ENCODE measurements around the gene AVPI1.
A peak's percentile ranks its signal among the peaks of the same experiment; 100 is the strongest.
"Not testable (repeated sequence)": the region's sequence is repeated elsewhere in the genome, so short reads cannot be mapped to it uniquely, and the experiment has no call there.

AVPI1 gene

DNA sequence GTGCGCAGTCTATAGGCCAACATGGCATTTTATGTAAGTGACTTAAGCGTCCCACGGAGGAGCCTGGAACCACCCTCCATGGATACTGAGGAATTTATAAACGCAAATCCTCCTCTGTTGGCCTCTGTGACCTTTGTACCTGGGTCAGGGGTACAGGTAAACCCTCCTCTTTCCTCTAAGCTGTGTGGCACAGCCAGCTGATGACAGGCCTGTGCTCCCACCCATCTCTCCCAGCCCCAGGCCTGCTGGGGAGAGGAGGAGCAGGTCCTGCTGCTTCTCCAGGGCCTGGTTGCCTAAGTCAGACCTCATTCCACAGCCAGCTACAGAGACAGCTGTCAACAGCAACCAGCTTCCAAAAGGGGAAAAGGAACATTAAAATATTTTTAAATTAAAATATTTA, 5.0 kb downstream of the AVPI1 start:
- DNase-seq (ENCODE audit: low spot score), result peak; percentile 46

DNA sequence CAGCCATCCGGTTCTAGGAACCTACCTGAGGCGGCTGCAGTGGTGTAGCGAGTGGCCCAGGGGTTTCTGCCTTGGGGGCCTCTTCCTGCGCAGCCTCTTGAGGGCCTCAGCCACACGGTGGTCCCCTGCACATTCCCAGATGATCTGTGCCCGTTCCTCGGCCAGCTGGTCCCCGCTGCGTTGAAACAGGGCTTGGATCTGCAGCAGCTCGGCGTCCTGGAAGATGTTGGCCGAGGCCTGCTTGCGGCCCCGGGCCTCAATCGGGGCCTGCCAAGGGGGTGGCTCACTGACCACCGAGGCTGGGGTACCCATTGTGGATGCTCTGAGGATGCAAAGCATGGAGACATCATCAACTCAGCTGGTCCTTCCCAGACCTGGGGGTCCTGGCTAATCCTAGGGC, 7.4 kb downstream of the AVPI1 start:
- no peak for DNase-seq (ENCODE audit: low spot score)

DNA sequence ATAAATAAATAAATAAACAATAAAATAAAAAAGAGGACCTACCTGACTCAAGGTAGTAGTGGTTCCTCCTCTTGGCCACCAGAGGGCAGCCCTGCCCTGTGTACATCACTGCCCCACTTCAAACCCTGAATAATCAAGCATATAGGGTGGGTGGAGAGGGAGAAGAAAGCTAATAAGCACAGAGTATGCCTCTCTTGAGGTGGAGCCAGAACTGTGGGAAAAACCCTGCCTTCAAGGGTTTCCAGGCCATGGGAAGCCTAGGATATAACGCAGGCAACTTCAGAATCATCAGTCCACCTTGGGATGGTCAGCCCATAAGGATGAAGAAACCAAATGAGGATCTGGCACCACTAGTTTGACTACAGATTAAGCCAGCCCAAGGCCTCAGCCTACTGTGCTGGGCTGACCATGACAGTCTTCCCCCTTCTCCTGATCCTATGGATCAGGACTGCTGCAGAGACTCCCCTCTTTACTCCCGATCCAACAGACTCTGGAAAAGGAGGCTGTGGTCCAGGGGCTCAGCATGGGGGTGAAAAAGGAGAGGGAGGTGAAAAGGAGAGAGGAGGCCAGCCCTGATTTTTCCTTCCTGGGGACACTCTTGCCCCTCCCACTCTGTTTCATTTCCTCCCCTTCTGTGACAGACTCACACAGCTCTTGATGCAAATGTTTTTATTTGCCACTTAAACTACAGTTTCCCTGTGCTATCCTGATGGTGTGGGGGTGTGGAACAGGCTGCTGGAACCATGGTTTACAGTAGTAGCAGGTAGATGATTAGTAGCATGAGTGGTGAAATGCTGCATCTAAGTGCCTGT, 10.1 kb downstream of the AVPI1 start:
- DNase-seq (ENCODE audit: low spot score), result peak; percentile 77

DNA sequence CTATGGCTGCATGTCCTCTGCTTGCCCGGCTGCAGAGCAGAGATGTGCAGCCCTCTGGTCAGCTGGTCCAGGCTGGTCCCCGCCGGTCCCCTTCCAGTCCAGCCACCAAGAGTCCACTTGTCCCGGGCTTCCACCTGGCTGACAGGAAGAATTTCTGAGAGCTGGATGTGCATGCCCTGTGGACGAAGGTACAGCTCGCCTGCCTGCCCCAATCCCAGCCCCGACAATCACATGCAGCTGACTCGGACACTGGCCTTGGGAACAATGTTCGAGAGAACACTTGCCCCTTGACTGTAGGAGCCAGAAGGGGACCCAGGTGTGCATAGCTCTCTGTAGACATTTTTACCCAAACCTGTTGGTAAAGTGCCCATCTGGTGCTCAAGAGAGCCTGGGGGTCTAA, 11.8 kb downstream of the AVPI1 start:
- DNase-seq (ENCODE audit: low spot score), result no peak

DNA sequence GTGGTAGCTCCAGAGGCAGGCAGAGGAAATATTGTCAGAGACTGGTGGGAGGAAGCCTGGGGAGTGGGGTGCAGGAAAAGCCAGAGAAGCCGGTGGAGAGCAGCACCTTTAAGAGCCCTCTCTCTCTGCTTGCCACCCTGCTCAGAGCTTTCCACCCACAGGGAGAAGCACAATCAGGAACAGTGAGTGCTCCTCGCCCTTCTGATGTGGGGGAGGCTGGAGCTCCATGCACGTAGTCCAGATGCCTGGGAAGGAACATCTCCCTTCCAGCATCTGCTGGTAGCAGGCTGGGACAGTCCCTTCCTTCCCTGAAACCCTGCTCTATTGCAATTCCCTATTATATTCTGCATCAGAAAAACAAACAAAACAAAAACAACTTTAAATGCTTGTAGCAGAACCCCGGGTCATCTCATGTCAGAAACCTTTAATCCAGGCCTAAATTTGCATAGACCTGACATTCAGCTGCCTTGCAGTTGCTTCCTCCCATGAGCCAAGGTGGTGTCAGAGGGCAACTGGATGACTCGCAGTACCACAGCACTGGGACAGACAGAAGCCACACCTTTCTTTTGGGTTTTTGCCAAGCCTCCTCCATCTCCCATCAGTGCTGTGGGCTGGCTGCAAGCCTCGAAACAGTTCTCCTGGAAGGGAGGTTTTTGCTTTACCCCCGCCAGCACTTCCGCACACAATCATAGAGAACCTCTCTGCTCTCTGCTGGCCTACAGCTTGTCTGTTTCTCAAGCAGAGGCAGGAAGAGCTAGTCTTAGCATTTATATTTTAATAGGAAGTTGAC, 13.1 kb downstream of the AVPI1 start:
- DNase-seq (ENCODE audit: low spot score), result no peak

DNA sequence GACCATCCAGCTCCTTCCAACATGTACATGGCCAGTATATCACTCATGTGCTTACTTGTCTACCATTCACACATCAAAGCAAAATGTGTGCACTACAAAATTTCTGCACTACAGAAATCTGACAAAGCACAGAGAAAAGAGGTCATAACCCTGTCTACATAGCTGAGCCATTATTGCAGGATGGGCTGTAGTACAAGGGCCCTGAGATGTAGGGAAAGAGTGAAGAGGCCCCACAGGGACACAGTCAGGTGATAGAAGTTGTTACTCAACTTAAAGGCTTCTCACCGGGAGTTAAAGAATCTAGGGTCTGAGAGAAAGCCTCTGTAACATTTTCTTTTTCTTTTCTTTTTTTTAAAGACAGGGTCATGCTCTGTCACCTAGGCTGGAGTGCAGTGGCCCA, 17.5 kb downstream of the AVPI1 start:
- no peak for DNase-seq (ENCODE audit: low spot score)

DNA sequence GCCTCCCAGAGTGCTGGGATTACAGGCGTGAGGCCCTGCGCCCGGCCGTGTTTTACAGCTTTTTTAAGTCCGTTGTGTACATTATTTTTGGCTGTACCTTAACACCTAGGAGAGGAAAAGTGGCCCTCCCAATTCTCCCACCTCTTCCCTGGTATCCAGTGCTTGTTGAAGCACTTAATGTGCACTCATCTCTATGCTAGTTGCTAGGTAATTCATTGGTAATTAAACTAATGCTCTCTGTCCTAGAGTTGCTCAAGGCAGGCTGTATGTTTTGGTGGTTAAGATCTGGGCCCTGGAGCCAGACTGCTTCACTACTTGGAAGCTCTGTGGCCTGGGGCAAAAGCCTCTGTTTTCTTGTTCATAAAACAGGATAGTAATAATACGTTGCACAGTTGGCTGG, 19.6 kb downstream of the AVPI1 start:
- DNase-seq (ENCODE audit: low spot score), result no peak

DNA sequence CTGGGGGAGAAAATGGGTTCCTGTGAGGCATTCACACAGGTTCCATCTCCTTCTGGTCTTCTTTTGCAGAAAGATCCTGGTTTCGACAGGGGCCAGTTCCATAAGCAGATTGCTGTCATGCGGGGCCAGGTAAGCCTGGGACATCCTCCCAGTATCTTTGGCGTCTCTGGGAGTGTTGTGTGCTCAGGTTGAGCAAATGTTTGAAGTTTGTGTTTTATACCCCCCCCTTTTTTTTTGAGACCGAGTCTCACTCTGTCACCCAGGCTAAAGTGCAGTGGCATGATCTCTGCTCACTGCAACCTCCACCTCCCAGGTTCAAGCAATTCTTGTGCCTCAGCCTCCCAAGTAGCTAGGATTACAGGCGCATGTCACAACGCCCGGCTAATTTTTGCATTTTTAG, 20.0 kb downstream of the AVPI1 start:
- DNase-seq (ENCODE audit: low spot score), result no peak

DNA sequence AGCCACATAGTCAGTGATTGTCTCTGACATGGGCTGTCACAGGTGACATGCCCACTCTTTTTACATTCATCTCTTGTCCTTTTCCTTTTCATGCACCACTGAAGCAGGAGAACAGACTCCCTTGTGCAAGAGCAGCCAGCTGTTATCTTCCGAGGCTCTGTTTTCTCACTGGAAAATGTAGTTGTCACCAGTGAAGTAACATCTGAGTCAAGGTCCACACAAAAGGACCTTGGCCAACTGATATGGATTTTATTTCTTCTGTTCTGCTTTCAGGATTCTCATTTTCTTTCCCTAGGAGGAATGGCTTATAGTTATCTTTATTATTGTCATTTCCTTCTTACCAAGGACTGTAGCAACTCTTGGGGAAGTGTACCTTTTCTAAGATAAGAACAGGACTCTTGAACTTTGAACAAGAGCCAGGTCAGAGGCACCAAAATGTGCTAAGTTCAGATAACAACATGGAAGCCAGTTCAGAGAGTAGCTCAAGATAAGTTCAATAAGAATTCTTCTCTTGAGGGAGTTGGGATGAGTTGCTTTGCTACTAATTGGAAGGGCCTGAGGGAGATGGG, 22.7 kb downstream of the AVPI1 start:
- DNase-seq (ENCODE audit: low spot score), result no peak

DNA sequence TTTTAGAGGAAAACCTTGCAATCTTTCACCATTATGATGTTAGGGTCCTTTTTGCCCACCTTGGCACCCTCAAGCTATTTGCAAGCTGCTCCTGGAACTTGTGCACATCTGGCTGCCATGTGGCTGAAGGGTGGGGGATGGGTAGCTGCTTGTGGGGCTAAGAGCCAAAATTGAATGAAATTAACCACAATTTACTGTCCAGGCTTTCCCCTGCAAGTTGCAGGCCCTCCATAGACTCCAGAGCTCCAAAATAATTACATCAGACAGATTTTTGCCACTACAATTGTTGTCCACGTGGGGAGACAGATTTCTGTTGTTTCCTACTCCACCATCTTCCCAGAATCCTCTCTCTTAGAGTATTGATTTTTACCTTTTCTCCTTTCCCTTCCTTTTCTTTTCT, 27.5 kb downstream of the AVPI1 start:
- DNase-seq (ENCODE audit: low spot score), result no peak

DNA sequence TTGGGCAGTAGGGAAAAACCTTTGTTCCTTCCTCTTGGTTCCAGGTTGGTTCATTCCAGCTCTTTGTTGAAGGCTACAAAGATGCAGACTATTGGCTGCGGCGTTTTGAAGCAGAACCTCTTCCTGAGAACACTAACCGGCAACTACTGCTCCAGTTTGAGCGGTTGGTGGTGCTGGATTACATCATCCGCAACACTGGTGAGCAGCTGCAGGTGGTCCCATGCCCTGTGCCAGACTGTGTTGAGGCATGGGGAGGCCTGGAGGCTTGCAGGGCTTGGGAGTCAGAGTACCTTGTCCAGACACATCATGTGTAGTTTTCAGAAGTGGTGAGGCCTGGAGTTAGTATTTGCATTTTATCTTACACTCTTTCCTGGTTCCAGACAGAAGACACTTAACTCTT, 30.3 kb downstream of the AVPI1 start:
- no peak for DNase-seq (ENCODE audit: low spot score)

DNA sequence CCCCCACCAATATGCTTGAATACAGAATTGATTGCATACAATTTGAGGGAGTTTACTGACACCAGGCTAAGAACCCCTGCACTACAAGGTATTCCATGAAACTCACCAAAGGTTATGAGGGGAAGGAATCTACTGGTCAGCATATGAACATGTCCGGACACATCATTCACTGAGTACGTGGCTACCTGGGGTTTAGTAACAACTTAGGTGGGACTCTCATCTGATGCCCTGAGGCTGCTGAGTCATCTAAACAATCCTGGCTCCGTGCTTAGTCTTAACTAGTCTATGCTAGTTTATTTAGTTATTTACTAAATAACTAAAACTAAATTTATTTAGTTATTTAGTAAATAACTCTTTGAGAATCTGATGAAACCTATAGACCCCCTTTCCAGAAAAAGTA, 35.3 kb downstream of the AVPI1 start:
- no peak for DNase-seq (ENCODE audit: low spot score)

DNA sequence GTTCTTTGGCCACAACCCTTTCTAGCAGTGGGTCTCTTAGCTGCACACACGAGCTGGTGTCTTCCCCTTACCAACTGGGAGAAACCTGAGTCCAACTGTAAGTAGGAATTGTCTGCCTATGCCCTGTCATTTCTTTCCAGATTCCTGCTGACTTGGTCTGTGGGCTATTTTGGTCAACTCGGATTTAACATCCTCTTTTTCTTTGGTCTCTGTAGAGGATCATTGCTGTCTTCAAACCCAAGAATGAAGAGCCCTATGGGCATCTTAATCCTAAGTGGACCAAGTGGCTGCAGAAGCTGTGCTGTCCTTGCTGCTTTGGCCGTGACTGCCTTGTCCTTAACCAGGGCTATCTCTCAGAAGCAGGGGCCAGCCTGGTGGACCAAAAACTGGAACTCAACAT, 36.3 kb downstream of the AVPI1 start:
- DNase-seq (ENCODE audit: low spot score), result no peak

DNA sequence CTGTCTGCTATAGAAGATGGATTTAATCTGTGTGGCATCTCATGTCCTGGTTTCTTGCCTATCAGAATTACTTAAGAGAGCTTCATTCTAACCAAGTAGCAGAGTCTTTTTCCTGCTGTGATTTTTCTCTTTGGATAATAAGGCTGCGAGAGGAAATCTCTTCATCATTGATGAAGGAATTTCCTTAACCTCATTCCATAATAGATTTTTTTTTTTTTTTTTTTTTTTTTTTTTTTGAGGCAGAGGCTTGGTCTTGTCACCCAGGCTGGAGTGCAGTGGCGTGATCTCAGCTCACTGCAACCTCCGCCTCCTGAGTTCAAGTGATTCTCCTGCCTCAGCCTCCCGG, 37.7 kb downstream of the AVPI1 start:
- DNase-seq (ENCODE audit: low spot score), result not testable (repeated sequence)

DNA sequence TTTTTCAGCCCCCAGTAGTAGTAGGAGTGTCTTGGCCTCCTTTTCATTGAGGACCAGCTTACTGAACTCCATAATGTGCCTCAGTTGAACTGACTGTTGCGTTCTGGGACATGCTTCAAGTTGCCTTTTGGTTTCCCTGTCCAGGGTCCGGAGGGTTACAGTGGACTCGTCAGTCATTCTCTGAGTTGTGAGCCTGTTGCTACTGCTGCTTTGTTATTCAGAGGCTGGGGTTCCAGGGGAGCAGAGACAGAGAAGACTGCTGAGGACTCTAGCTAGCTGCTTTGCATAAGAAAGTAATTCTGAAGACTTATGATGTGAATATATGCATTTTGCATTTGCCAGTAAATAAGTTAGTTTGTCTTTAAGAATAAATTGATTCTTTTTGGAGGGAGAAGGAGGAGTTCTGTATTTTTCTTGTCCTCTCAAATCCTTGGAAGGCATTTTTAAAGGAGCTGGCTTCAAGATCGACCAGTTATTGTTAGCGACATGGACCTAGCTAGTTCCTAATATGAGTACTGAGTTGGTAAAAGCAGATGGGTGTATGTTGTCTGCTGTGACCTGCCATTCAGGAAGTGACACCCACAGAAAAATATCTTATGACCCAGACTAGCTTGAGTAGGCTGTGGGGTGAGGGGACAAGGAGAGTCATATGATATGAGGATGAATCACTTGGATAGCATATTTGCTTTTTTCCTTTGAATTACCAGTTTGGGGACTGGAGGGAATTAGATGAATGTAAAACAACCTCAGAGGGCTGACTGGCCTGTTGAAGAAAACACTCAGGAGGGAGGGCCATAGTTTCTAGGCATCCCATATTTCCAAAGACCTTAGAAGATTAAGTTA, 38.3 kb downstream of the AVPI1 start:
- DNase-seq (ENCODE audit: low spot score), result no peak

DNA sequence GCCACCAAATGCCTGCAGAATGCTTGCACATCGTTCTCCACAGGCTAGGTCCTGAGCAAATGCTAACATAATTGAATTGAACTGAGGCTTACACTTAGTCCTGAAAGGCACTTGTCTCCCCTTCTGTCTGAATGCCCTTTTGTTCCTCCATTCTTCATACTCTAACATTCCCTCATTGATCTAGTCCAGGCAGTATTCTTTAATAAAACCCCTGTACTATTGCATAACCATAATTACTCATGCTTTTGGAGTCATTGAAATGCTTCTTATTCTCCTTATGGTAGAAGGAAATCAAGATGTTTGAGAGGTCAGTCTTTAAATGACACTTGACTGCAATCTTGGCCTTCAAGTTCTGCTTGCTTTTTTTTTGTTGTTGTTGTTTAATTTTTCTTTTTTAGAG, 39.5 kb downstream of the AVPI1 start:
- no peak for DNase-seq (ENCODE audit: low spot score)

DNA sequence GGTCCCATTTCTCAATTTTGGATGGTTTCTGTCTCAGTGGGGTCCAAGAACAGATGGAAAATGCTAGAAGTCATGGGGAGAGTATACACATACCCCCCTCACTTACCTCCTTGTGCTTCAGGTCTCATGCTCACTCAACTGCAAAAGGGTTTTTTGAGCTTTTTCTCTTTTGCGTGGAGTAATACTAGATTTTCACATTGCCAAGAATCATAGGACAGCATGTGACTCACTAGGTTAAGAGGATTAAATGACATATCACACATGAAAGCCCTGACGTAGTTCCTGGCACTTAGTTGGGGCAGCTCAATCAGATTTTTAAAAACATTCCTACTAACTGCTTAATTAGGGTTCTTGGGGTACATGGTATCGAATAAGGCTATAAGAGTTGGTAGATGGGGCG, 42.1 kb downstream of the AVPI1 start:
- DNase-seq (ENCODE audit: low spot score), result no peak

DNA sequence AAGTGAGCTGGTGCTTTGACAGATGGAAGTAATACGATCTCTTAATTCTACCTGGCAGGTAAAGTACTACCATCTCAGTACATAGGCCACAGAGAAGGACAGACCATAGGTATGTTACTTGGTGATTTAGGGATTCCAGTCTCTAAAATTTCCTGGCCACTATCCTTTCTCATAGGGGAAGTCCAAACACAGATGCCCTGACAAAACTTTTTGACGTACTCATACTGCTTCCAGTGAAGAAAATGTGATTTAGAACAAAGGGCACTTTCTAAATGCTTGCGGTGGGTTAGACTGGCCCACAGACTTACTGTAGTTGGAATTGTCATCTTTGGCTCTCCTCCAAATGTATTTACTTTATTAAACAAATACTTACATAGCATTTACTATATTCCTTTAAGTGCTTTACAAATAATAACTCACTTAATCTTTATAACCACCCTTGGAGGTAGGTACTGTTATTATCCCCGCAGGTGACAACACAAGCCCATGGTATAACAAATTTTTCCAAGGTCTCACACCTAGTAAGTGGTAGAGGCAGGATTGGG, 43.5 kb downstream of the AVPI1 start:
- DNase-seq (ENCODE audit: low spot score), result no peak

DNA sequence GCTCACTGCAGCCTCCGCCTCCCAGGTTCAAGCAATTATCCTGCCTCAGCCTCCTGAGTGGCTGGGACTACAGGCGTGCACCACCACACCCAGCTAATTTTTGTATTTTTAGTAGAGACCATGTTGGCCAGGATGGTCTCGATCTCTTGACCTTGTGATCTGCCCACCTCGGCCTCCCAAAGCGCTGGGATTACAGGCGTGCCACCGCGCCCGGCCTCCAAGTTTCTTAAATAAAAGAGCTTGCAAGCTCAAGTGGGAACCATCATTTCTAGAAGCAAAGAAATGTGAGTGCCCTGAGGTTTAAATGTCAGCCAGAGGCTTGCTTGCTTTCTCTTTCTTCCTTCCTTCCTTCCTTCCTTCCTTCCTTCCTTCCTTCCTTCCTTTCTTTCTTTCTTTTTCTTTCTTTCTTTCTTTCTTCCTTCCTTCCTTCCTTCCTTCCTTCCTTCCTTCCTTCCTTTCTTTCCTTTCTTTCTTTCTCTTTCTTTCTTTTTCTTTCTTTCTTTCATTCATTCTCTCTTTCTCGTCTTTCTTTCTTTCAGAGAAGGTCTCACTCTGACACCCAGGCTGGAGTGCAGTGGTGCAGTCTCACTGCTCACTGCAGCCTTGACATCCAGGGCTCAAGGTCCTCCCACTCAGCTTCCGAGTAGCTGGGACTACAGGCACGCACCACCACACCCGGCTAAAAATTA, 44.4 kb downstream of the AVPI1 start:
- not testable (repeated sequence) for DNase-seq (ENCODE audit: low spot score)

DNA sequence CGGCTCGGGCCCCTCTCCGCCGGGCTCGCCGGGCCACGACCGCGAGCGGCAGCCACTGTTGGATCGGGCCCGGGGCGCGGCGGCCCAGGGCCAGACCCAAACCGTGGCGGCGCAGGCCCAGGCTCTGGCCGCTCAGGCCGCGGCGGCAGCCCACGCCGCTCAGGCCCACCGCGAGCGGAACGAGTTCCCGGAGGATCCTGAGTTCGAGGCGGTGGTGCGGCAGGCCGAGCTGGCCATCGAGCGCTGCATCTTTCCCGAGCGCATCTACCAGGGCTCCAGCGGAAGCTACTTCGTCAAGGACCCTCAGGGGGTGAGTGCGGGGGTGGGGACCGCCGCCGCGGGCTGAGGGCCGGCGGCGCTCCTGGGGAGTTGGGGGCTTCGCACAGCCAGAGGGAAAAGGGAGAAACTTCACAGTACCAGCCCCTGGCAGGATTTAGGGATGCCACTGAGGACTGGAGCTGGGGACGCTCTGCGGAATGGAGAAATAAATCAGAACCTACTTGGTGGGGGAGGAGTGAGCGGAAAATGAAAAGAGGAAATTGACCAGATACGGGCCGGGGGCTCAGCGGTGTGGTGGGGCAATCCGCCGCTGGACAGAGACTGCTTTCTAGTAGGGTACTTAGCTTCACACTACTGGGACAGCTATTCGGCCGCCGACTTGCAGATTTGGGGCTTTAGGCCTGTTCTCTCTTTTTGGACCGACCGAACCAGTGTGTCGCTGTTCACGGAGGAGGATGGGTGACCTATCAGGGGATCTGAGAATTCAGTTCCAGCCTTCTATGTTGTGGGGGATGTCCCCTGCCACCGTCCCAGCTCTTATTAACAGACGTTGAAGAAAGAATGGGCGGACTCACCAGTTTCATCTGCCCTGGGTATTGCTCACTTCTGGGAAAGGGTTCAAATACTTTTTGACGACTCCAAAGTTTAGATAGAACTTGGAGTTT, 45.9 kb downstream of the AVPI1 start:
- peak; percentile 29 for DNase-seq (ENCODE audit: low spot score)
